Left lung (tissue), 10 donors: ENCODE measurements around the gene PMVK. TPM values are rescaled to one million over a fixed set of nuclear protein-coding genes. Genes with fewer than 3 reads are reported as not detected.

Experiments used
- ATAC-seq: fragments of 200-7000 bp; cut with Tn5 transposase; one replicate; pipeline ENCODE4 v1.9.1; 2020; ENCODE audit warnings: moderate library complexity
- DNase-seq, 4 donors: peaks; one replicate each; pipeline ENCODE4 v3.0.0-alpha.2; 2013 to 2020
- H3K27ac ChIP-seq, 2 donors: fragments of 200-600 bp; sonication (generic) in 1 of 2; one replicate each; pipeline versions ENCODE4 v1.5.0 to v1.8.0; 2020 to 2021
- H3K27me3 ChIP-seq, 2 donors: fragments of 200-600 bp; sonication (generic) in 1 of 2; one replicate each; pipeline versions ENCODE4 v1.5.0 to v1.8.0; 2020 to 2021
- H3K36me3 ChIP-seq, 2 donors: fragments of 200-600 bp; sonication (generic) in 1 of 2; one replicate each; pipeline versions ENCODE4 v1.5.0 to v1.8.0; 2020 to 2021
- H3K4me1 ChIP-seq, 2 donors: fragments of 200-600 bp; one replicate each; pipeline ENCODE4 v1.8.0; 2021
- H3K4me3 ChIP-seq, 2 donors: fragments of 200-600 bp; sonication (generic) in 1 of 2; one replicate each; pipeline versions ENCODE4 v1.5.0 to v1.8.0; 2020 to 2021; ENCODE audit warnings: mild to moderate bottlenecking in 1 of 2
- H3K9me3 ChIP-seq, 2 donors: fragments of 200-600 bp; sonication (generic) in 1 of 2; one replicate each; pipeline versions ENCODE4 v1.5.0 to v1.8.0; 2020 to 2021
- intact Hi-C, 2 donors: fragments of 100-400 bp; cut with DNase I; formaldehyde crosslinking; loops; one replicate each; pipeline versions ENCODE4 v1.11.2 to v1.14.2; 2022
- polyA plus RNA-seq, 6 donors: library from polyadenylated mRNA; unstranded; fragments of 120-200 nt; gene quantifications; one replicate each; pipeline ENCODE4 v1.2.1, GENCODE V29; 2013; ENCODE audit not compliant: insufficient read length in 6 of 6
- total RNA-seq, 2 donors: library from RNA; stranded (reverse); fragmentation: NEBNext Ultra II Directional; extraction: Animal tissue kit (Norgen Biotek cat#: 25700); gene quantifications; one replicate each; pipeline ENCODE4 v1.2.1, GENCODE V29; 2021
- TF ChIP-seq, protein P1 (sequence below), 2 donors: fragments of 200-600 bp; sonication (generic) in 1 of 2; IDR thresholded peaks; one replicate each; pipeline versions ENCODE4 v1.5.0 to v1.8.0; 2021; ENCODE audit warnings: antibody characterized with exemption in 2 of 2
- donor health status: DM: no; HTN: yes; CAD: no.
- donor health status: DM: no; HTN: no; CAD: no.

PMVK gene
- total and polyA plus RNA-seq, 8 donors = 31.7 to 44.3 (median 35.8) TPM

DNA sequence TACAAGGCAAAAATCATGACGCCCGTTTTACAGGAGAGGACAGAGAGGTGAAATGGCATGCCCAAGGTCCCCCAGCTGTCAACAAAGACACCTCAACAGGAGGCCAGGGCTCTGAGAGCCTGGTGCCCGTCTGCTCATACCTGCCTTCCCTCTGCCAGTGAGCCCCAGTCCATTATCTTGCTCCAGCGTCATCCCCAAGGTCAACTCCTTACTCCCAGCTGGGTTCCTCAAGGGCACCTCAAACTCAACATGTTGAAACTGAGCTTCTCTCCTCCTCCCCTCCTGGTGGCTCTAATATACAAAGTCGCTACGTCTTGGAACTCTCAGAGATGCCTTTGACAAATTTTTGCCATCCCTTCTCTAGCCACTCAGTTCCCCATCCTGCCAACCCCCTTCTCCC, 16.1 kb upstream of the PMVK start:
- peaks cover 0 to 25% of the 10 kb centered on the region in 2 donors for H3K36me3 ChIP-seq
- DNase-seq = no peak
- TF ChIP-seq, protein P1, sequence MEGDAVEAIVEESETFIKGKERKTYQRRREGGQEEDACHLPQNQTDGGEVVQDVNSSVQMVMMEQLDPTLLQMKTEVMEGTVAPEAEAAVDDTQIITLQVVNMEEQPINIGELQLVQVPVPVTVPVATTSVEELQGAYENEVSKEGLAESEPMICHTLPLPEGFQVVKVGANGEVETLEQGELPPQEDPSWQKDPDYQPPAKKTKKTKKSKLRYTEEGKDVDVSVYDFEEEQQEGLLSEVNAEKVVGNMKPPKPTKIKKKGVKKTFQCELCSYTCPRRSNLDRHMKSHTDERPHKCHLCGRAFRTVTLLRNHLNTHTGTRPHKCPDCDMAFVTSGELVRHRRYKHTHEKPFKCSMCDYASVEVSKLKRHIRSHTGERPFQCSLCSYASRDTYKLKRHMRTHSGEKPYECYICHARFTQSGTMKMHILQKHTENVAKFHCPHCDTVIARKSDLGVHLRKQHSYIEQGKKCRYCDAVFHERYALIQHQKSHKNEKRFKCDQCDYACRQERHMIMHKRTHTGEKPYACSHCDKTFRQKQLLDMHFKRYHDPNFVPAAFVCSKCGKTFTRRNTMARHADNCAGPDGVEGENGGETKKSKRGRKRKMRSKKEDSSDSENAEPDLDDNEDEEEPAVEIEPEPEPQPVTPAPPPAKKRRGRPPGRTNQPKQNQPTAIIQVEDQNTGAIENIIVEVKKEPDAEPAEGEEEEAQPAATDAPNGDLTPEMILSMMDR (IDR thresholded peaks at IDR 0.05) = no peak
- intact Hi-C loops = loop anchor here in 1 of 2 donors (10.0 kb wide), 1 partner anchor 112 kb away; the partner anchor contains the start of gene EFNA4
- no peaks in the 10 kb centered on the region for H3K27me3 ChIP-seq
- peaks cover 23 to 53% of the 10 kb centered on the region in 2 donors for H3K4me1 ChIP-seq
- no peak overlapping the region for H3K27ac ChIP-seq
- H3K4me3 ChIP-seq = no peak overlapping the region
- ATAC-seq = no peak
- H3K9me3 ChIP-seq = no peaks in the 10 kb centered on the region

DNA sequence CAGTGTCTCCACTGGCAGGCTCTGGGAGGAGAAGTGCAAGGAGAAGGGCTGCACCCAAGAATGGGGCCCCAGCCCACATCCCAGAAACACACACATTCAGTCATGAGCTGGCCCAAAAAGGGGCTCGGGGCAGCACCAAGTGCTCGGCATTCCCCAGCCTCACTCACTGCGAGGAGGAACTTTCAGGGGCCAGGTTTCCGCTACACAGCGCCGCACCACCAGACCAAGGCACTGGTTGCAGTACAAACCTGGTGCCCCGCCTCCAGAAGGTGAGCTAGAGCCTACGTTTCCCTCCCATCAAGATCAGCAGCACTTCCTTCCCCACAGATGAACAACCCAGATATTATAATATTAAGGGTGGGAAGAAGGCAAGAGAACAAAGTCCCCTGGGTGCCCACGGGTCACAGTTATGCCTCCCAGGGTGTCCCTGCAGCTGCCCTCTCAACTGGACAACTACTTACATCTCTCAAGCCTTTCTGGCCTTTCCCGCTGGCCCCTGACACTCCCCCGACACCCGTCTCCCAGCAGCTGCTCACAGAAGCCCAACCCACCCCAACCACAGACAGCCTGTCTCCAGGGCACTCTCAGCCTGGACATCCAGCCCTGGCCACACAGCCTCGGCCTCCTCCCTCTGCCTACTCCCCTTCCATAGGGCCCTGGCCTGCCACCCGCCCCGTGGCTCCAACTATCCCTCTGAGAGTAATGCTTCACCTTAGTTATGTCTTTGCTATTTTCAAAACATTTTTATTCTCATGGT, 15.6 kb upstream of the PMVK start:
- intact Hi-C loops = loop anchor here in 1 of 2 donors (10.0 kb wide), 1 partner anchor 113 kb away; the partner anchor contains the start of gene EFNA4
- TF ChIP-seq, protein P1 (IDR thresholded peaks at IDR 0.05) = no peak
- no peak overlapping the region for H3K27ac ChIP-seq
- DNase-seq = no peak
- H3K36me3 ChIP-seq = peaks cover 0 to 30% of the 10 kb centered on the region in 2 donors
- H3K4me3 ChIP-seq = no peak overlapping the region
- no peaks in the 10 kb centered on the region for H3K9me3 ChIP-seq
- peaks cover 21 to 47% of the 10 kb centered on the region in 2 donors for H3K4me1 ChIP-seq
- H3K27me3 ChIP-seq = no peaks in the 10 kb centered on the region
- no peak for ATAC-seq

DNA sequence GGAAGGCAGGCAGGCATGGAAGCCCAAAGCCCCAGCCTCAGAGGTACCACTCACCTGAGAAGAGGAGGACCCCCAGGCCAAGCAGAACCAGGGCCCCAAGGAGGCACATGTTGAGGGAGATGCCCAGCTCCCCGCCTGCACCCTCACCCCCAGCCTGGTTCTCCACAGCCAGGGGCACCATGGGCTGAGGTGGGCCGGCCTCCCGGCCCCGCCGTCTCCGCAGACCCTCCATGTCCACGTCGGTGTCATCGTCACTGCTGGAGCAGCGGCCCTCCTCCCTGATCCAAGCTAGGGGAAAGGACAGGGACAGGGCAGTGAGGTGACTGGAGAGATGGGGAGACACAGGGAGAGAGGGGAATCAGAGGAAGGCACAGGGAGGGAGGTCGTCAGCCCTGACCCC, 11.6 kb upstream of the PMVK start:
- ATAC-seq (no peak), DNase-seq (no peak)
- intact Hi-C loops = no loop called here
- Histone ChIP-seq H3K27me3 (no peaks in the 10 kb centered on the region), H3K4me3 (no peak overlapping the region), H3K4me1 (peaks cover 0 to 25% of the 10 kb centered on the region in 2 donors), H3K27ac (no peak overlapping the region), H3K36me3 (peaks cover 0 to 55% of the 10 kb centered on the region in 2 donors), H3K9me3 (no peaks in the 10 kb centered on the region)
- TF ChIP-seq, protein P1 (IDR thresholded peaks at IDR 0.05) = no peak

DNA sequence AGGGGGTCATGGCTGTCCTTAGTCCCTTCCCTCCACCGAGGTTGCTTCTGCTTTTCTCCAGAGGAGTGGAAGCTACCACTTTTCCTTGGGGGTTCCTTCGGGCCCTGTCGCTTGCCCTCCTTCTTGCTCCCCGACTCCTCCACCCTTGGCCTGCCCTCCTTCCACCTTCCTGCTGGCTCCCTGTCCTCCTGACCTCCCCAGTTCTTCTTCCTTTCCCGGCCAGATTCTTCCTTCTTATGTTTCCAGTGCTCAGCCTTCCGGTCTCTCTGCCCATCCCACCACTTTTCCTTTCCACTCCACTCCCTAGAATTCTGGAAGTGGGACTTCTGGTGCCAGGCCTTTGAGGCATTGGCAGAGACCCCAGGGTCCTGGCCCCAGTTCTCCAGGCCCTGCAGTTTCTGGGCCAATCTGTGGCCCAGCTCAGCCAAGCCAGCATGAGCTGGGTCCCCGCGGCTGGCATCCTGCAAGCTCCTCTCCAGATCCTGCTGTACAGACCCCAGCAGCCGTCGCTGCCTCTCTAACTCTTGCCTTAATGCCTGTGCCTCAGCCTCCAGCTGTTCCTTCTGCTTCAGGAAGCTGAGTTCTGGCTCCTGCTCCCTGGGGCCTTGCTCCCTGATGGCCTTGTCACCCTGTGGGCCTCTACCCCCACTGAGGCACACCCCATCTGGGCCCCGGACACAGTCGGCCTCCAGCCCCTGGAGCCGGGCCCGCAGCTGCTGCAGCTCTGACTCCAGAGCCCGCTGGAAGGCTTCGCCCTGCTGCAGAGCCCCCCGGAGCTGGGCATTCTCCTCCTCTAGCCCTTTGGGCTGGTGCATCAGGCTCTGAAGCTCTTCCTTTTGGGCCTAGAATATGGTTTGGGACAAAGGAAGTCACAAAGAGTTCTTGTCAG, 9.7 kb upstream of the PMVK start:
- H3K36me3 ChIP-seq = peaks cover 0 to 52% of the 10 kb centered on the region in 2 donors
- intact Hi-C loops = no loop called here
- H3K27ac ChIP-seq = no peak overlapping the region
- H3K4me3 ChIP-seq = no peak overlapping the region
- no peak for ATAC-seq
- H3K4me1 ChIP-seq = peaks cover 12 to 32% of the 10 kb centered on the region in 2 donors
- no peaks in the 10 kb centered on the region for H3K27me3 ChIP-seq
- TF ChIP-seq, protein P1 (IDR thresholded peaks at IDR 0.05) = no peak
- no peaks in the 10 kb centered on the region for H3K9me3 ChIP-seq
- no peak for DNase-seq
